ENCODE results near the gene TBC1D2.

DNA sequence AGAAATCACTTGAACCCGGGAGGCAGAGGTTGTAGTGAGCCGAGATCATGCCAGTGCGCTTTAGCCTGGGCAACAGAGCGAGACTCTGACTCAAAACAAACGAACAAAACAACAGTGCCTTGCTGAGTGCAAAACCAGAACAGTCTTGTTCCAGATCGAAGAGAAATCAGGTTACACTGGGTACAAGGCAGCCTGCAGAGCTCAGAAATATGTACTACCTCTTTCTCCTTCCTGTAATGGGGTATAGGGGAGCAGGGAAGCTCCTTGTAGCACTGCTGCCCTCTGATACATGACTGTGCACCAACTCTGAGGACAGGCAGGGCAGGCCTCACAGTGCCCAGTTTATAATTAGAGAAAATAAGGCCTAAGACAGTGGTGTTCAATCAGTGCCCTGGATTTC is 24.7 kb downstream of the TBC1D2 start:
- TF ChIP-seq, protein P1, sequence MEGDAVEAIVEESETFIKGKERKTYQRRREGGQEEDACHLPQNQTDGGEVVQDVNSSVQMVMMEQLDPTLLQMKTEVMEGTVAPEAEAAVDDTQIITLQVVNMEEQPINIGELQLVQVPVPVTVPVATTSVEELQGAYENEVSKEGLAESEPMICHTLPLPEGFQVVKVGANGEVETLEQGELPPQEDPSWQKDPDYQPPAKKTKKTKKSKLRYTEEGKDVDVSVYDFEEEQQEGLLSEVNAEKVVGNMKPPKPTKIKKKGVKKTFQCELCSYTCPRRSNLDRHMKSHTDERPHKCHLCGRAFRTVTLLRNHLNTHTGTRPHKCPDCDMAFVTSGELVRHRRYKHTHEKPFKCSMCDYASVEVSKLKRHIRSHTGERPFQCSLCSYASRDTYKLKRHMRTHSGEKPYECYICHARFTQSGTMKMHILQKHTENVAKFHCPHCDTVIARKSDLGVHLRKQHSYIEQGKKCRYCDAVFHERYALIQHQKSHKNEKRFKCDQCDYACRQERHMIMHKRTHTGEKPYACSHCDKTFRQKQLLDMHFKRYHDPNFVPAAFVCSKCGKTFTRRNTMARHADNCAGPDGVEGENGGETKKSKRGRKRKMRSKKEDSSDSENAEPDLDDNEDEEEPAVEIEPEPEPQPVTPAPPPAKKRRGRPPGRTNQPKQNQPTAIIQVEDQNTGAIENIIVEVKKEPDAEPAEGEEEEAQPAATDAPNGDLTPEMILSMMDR (IDR thresholded peaks at IDR 0.05) = no peak
- TF ChIP-seq POLR2A (IDR thresholded peaks at IDR 0.05) = no peak
- no peak for TF ChIP-seq EP300 (IDR thresholded peaks at IDR 0.05)
